Natural killer cell (primary cell): ENCODE data around the gene CEP68. TPM values are rescaled to one million over a fixed set of nuclear protein-coding genes. Genes with fewer than 3 reads are reported as not detected.

Source experiments
- ATAC-seq, 3 donors: fragments of 150-1000 bp in 2 of 3; fragments of 200-7000 bp in 1 of 3; cut with Tn5 transposase; 1 replicate in 1 of 3; 2 replicates in 2 of 3; pipeline ENCODE4 v1.10.0; 2021; ENCODE audit warnings: mild to moderate bottlenecking in 2 of 3, moderate library complexity in 2 of 3
- DNase-seq, 2 donors: peaks; one replicate each; pipeline versions ENCODE4 v3.0.0 to v3.0.0-alpha.2; 2013 to 2021; ENCODE audit warnings: mixed read lengths in 1 of 2
- H3K27ac ChIP-seq: one replicate; pipeline ENCODE4 v1.5.1; 2013; ENCODE audit warnings: mild to moderate bottlenecking, low read length
- H3K27me3 ChIP-seq: one replicate; pipeline ENCODE4 v1.6.1; 2013; ENCODE audit warnings: low read length; ENCODE audit not compliant: control insufficient read depth, insufficient read depth
- H3K36me3 ChIP-seq: one replicate; pipeline ENCODE4 v1.6.1; 2013; ENCODE audit warnings: low read length; ENCODE audit not compliant: control insufficient read depth, insufficient read depth
- H3K4me1 ChIP-seq: one replicate; pipeline ENCODE4 v1.6.1; 2013; ENCODE audit warnings: low read length; ENCODE audit not compliant: control insufficient read depth, insufficient read depth
- H3K4me3 ChIP-seq: one replicate; pipeline ENCODE4 v1.5.1; 2013; ENCODE audit warnings: low read length
- H3K9me3 ChIP-seq: one replicate; pipeline ENCODE4 v1.6.1; 2013; ENCODE audit warnings: low read length; ENCODE audit not compliant: control insufficient read depth, insufficient read depth
- H3K27ac Mint-ChIP-seq, 2 donors: one replicate each; pipeline ENCODE4 v1.8.0; 2022; ENCODE audit warnings: mild to moderate bottlenecking in 2 of 2, mixed read lengths in 2 of 2, moderate library complexity in 1 of 2
- H3K27me3 Mint-ChIP-seq, 2 donors: one replicate each; pipeline ENCODE4 v1.8.0; 2022; ENCODE audit warnings: low read depth in 2 of 2, mixed read lengths in 2 of 2
- H3K36me3 Mint-ChIP-seq: one replicate; pipeline ENCODE4 v1.8.0; 2022; ENCODE audit warnings: mixed read lengths
- H3K4me1 Mint-ChIP-seq, 2 donors: one replicate each; pipeline ENCODE4 v1.8.0; 2022; ENCODE audit warnings: mixed read lengths in 2 of 2
- H3K4me3 Mint-ChIP-seq: one replicate; pipeline ENCODE4 v1.8.0; 2022; ENCODE audit warnings: mild to moderate bottlenecking, moderate library complexity, mixed read lengths
- H3K9me3 Mint-ChIP-seq, 2 donors: one replicate each; pipeline ENCODE4 v1.8.0; 2022; ENCODE audit warnings: mixed read lengths in 2 of 2
- CTCF ChIP-seq: fragments of 200-600 bp; IDR thresholded peaks from one replicate; pipeline ENCODE4 v1.8.0; 2022; ENCODE audit warnings: antibody characterized with exemption
- WGBS: methylation state at CpG from one replicate; pipeline ENCODE4 v1.1.7; 2013; ENCODE audit warnings: missing lambda C conversion rate; ENCODE audit not compliant: insufficient coverage; 5-methylcytosine and 5-hydroxymethylcytosine counted together
- intact Hi-C: fragments of 100-400 bp; cut with micrococcal nuclease; formaldehyde crosslinking; loops from one replicate; pipeline ENCODE4 v1.14.2; 2022
- total RNA-seq, 4 donors: library from RNA; stranded (reverse); fragments of 120-200 nt in 1 of 4; gene quantifications; one replicate each; pipeline versions ENCODE4 v1.2.3 to v1.2.4, GENCODE V29; 2013 to 2022

CEP68 gene
- total RNA-seq, 3 donors from 2014 or later (not counting 1 experiment from before 2014, with no cell fraction given): 5.6 to 8.3 (median 5.8) TPM

- Histone ChIP-seq H3K27ac (no peak overlapping the region), H3K36me3 (no peaks in the 10 kb centered on the region), H3K27me3 (no peaks in the 10 kb centered on the region), H3K9me3 (peaks cover 10% of the 10 kb centered on the region), H3K4me1 (no peaks in the 10 kb centered on the region), H3K4me3 (no peak overlapping the region)
- peaks cover 0 to 5% of the 10 kb centered on the region in 2 donors for H3K4me1 Mint-ChIP-seq
- no peaks in the 10 kb centered on the region for H3K27me3 Mint-ChIP-seq
- ATAC-seq: no peak
- H3K36me3 Mint-ChIP-seq: no peaks in the 10 kb centered on the region
- DNase-seq: no peak
- intact Hi-C loops: loop anchor here (10.0 kb wide), 1 partner anchor 522 kb away; the partner anchor contains the start of gene AFTPH
- no peak overlapping the region for H3K4me3 Mint-ChIP-seq
- H3K9me3 Mint-ChIP-seq: peaks cover 3 to 5% of the 10 kb centered on the region in 2 donors
- TF ChIP-seq CTCF: no peak
- no peak overlapping the region for H3K27ac Mint-ChIP-seq
- WGBS: 86% methylated on average over 11 of the region's 11 CpGs
Measured at GRCh38 chr2:65046633-65047407, 9.4 kb upstream of the CEP68 start.

GRCh38 chr2:65049010-65049639 is 7.1 kb upstream of the CEP68 start:
- Mint-ChIP-seq H3K9me3 (peaks cover 3% of the 10 kb centered on the region in 2 donors), H3K27me3 (no peaks in the 10 kb centered on the region), H3K4me3 (no peak overlapping the region), H3K36me3 (no peaks in the 10 kb centered on the region), H3K4me1 (peaks cover 11 to 12% of the 10 kb centered on the region in 2 donors), H3K27ac (no peak overlapping the region)
- Histone ChIP-seq H3K36me3 (no peaks in the 10 kb centered on the region), H3K4me3 (no peak overlapping the region), H3K9me3 (peaks cover 4% of the 10 kb centered on the region), H3K27me3 (no peaks in the 10 kb centered on the region), H3K4me1 (peaks cover 10% of the 10 kb centered on the region), H3K27ac (no peak overlapping the region)
- intact Hi-C loops: loop anchor here (10.0 kb wide), 1 partner anchor 524 kb away; the partner anchor contains the start of gene AFTPH
- TF ChIP-seq CTCF: no peak
- no peak for ATAC-seq
- no peak for DNase-seq
- WGBS: 100% methylated on average over 1 of the region's 1 CpG

GRCh38 chr2:65050931-65051330 is 5.3 kb upstream of the CEP68 start:
- TF ChIP-seq CTCF: no peak
- H3K4me1 Mint-ChIP-seq: peaks cover 17 to 26% of the 10 kb centered on the region in 2 donors
- H3K4me3 ChIP-seq: no peak overlapping the region
- no peak overlapping the region for H3K27ac Mint-ChIP-seq
- 100% methylated on average over 2 of the region's 3 CpGs for WGBS
- no peaks in the 10 kb centered on the region for H3K27me3 ChIP-seq
- H3K27ac ChIP-seq: no peak overlapping the region
- no peak for DNase-seq
- H3K9me3 Mint-ChIP-seq: no peaks in the 10 kb centered on the region
- H3K4me3 Mint-ChIP-seq: no peak overlapping the region
- peaks cover 25% of the 10 kb centered on the region for H3K4me1 ChIP-seq
- no peaks in the 10 kb centered on the region for H3K36me3 ChIP-seq
- no peak for ATAC-seq
- no peaks in the 10 kb centered on the region for H3K36me3 Mint-ChIP-seq
- H3K27me3 Mint-ChIP-seq: no peaks in the 10 kb centered on the region
- intact Hi-C loops: loop anchor here (10.0 kb wide), 1 partner anchor 406 kb away; no protein-coding TSS in a partner anchor
- no peaks in the 10 kb centered on the region for H3K9me3 ChIP-seq
